Type B pancreatic cell (in vitro differentiated cells): ENCODE data around the gene PRKAG3. TPM values are rescaled to one million over a fixed set of nuclear protein-coding genes. Genes with fewer than 3 reads are reported as not detected.

Experiments used
- DNase-seq: peaks from one replicate; pipeline ENCODE4 v3.0.0; 2021; ENCODE audit warnings: mixed read lengths; ENCODE audit not compliant: unreplicated experiment; ENCODE audit errors: extremely low spot score
- H3K27ac Mint-ChIP-seq: 2 replicates; pipeline ENCODE4 v1.8.0; 2021; ENCODE audit warnings: mild to moderate bottlenecking, mixed read lengths
- H3K27me3 Mint-ChIP-seq: 2 replicates; pipeline ENCODE4 v1.8.0; 2021; ENCODE audit warnings: mixed read lengths
- H3K36me3 Mint-ChIP-seq: 2 replicates; pipeline ENCODE4 v1.8.0; 2021; ENCODE audit warnings: mixed read lengths
- H3K4me1 Mint-ChIP-seq: one replicate; pipeline ENCODE4 v1.8.0; 2021; ENCODE audit warnings: mixed read lengths; ENCODE audit not compliant: unreplicated experiment
- H3K4me3 Mint-ChIP-seq: 2 replicates; pipeline ENCODE4 v1.8.0; 2021; ENCODE audit warnings: mild to moderate bottlenecking, mixed read lengths
- H3K9me3 Mint-ChIP-seq: 2 replicates; pipeline ENCODE4 v1.8.0; 2021; ENCODE audit warnings: mixed read lengths
- CTCF ChIP-seq: fragments of 200-600 bp; sonication (generic); conservative IDR thresholded peaks from 2 replicates; pipeline ENCODE4 v1.5.0; 2021; ENCODE audit warnings: antibody characterized with exemption, mild to moderate bottlenecking
- total RNA-seq: library from RNA; stranded (reverse); gene quantifications from 2 replicates; pipeline ENCODE4 v1.2.1, GENCODE V29; 2021; ENCODE audit warnings: low replicate concordance

PRKAG3 gene
- total RNA-seq, 1 donor from 2014 or later = not detected

- peaks cover 3% of the 10 kb centered on the region for H3K36me3 Mint-ChIP-seq
- no peaks in the 10 kb centered on the region for H3K4me1 Mint-ChIP-seq
- no peaks in the 10 kb centered on the region for H3K9me3 Mint-ChIP-seq
- no peak overlapping the region for H3K4me3 Mint-ChIP-seq
- TF ChIP-seq CTCF = no peak
- H3K27me3 Mint-ChIP-seq = no peaks in the 10 kb centered on the region
- H3K27ac Mint-ChIP-seq = no peak overlapping the region
- no peak for DNase-seq
These were observed 16.9 kb downstream of the PRKAG3 start for GRCh38 chr2:218814540-218815243.

- no peak for DNase-seq
- TF ChIP-seq CTCF = no peak
- H3K4me1 Mint-ChIP-seq = no peaks in the 10 kb centered on the region
- no peak overlapping the region for H3K4me3 Mint-ChIP-seq
- H3K36me3 Mint-ChIP-seq = peaks cover 3% of the 10 kb centered on the region
- H3K27ac Mint-ChIP-seq = no peak overlapping the region
- H3K9me3 Mint-ChIP-seq = no peaks in the 10 kb centered on the region
- no peaks in the 10 kb centered on the region for H3K27me3 Mint-ChIP-seq
These were observed 17.7 kb downstream of the PRKAG3 start for GRCh38 chr2:218813771-218814460.

GRCh38 chr2:218812861-218813260, 18.7 kb downstream of the PRKAG3 start:
- no peaks in the 10 kb centered on the region for H3K27me3 Mint-ChIP-seq

DNA sequence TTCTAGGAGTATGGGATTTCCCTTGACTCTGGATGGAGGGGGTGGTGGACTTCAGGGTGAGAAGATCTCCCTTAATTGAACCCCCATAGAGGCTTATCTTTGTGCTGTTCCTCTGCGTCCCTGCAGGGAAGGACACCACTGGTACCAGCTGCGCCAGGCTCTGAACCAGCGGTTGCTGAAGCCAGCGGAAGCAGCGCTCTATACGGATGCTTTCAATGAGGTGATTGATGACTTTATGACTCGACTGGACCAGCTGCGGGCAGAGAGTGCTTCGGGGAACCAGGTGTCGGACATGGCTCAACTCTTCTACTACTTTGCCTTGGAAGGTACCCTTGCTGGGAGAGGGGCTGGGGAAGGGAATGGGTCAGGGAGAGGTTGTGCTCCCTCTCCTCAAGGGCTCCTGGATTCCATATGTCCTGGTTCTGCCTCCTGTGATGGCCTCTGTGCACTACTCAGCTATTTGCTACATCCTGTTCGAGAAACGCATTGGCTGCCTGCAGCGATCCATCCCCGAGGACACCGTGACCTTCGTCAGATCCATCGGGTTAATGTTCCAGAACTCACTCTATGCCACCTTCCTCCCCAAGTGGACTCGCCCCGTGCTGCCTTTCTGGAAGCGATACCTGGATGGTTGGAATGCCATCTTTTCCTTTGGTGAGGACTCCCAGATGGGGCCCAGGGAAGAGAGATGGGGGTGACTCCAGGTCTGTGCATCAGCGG, 19.3 kb downstream of the PRKAG3 start:
- no peaks in the 10 kb centered on the region for H3K9me3 Mint-ChIP-seq
- TF ChIP-seq CTCF = no peak
- H3K36me3 Mint-ChIP-seq = peaks cover 3% of the 10 kb centered on the region
- H3K4me3 Mint-ChIP-seq = no peak overlapping the region
- no peak for DNase-seq
- H3K27ac Mint-ChIP-seq = no peak overlapping the region
- H3K27me3 Mint-ChIP-seq = no peaks in the 10 kb centered on the region
- H3K4me1 Mint-ChIP-seq = no peaks in the 10 kb centered on the region

More at GRCh38 chr2:218812861-218813260, 18.7 kb downstream of the PRKAG3 start:
- Mint-ChIP-seq H3K9me3 (no peaks in the 10 kb centered on the region), H3K4me1 (no peaks in the 10 kb centered on the region), H3K4me3 (no peak overlapping the region), H3K27ac (no peak overlapping the region), H3K36me3 (peaks cover 3% of the 10 kb centered on the region)
- TF ChIP-seq CTCF = no peak
- DNase-seq = no peak

- Mint-ChIP-seq H3K4me1 (peaks cover 3% of the 10 kb centered on the region), H3K9me3 (no peaks in the 10 kb centered on the region), H3K27ac (no peak overlapping the region), H3K4me3 (no peak overlapping the region), H3K27me3 (no peaks in the 10 kb centered on the region), H3K36me3 (no peaks in the 10 kb centered on the region)
- no peak for TF ChIP-seq CTCF
- DNase-seq = no peak
These were observed 20.2 kb downstream of the PRKAG3 start for GRCh38 chr2:218811382-218811781.
